Keratinocyte (primary cell): ENCODE measurements around the gene METTL21A. TPM values are rescaled to one million over a fixed set of nuclear protein-coding genes. Genes with fewer than 3 reads are reported as not detected.

Experiments used
- DNase-seq: peaks from one replicate; pipeline ENCODE4 v3.0.0-alpha.2; 2011; ENCODE audit warnings: low read depth, missing footprints, low spot score
- FAIRE-seq: peaks from 2 replicates; lab custom pipeline; 2011; peaks lifted over from hg19 to GRCh38; lab: Jason Lieb, UNC
- H2AFZ ChIP-seq: 2 replicates; pipeline ENCODE4 v1.6.0; 2012; ENCODE audit warnings: low read length, control low read depth, inconsistent platforms; ENCODE audit not compliant: control insufficient read depth
- H3K27ac ChIP-seq: 2 replicates; pipeline ENCODE4 v1.5.1; 2011; ENCODE audit warnings: low read length; ENCODE audit not compliant: control insufficient read depth, insufficient read depth
- H3K27me3 ChIP-seq: 3 replicates; pipeline ENCODE4 v1.6.0; 2011; ENCODE audit warnings: low read length; ENCODE audit not compliant: control insufficient read depth, insufficient read depth; ENCODE audit errors: extremely low read depth
- H3K36me3 ChIP-seq, 2 experiments: 2 replicates in 1 of 2; 3 replicates in 1 of 2; pipeline ENCODE4 v1.5.1; 2011; ENCODE audit warnings: low read length in 2 of 2, mild to moderate bottlenecking in 1 of 2; ENCODE audit not compliant: control insufficient read depth in 2 of 2, insufficient read depth in 2 of 2; ENCODE audit errors: extremely low read depth in 1 of 2
- H3K4me1 ChIP-seq: 3 replicates; pipeline ENCODE4 v1.5.1; 2011; ENCODE audit warnings: low read length; ENCODE audit not compliant: control insufficient read depth, insufficient read depth; ENCODE audit errors: extremely low read depth
- H3K4me2 ChIP-seq: 3 replicates; pipeline ENCODE4 v1.6.0; 2011; ENCODE audit warnings: low read depth, low read length; ENCODE audit not compliant: control insufficient read depth, insufficient read depth; ENCODE audit errors: extremely low read depth
- H3K4me3 ChIP-seq, 3 experiments: fragments of 200-600 bp in 1 of 3; sonication (generic) in 1 of 3; 2 replicates in 2 of 3; 3 replicates in 1 of 3; pipeline ENCODE4 v1.5.1; 2011 to 2016; ENCODE audit warnings: low read length in 3 of 3, mild to moderate bottlenecking in 3 of 3, control low read depth in 2 of 3, inconsistent platforms in 1 of 3, low read depth in 1 of 3, mixed read lengths in 1 of 3, mixed run types in 1 of 3, moderate library complexity in 1 of 3; ENCODE audit not compliant: control insufficient read depth in 2 of 3, insufficient read depth in 2 of 3; ENCODE audit errors: extremely low read depth in 1 of 3
- H3K79me2 ChIP-seq: 2 replicates; pipeline ENCODE4 v1.6.0; 2012; ENCODE audit warnings: low read length; ENCODE audit not compliant: control insufficient read depth, insufficient read depth
- H3K9ac ChIP-seq: 3 replicates; pipeline ENCODE4 v1.6.0; 2011; ENCODE audit warnings: low read length; ENCODE audit not compliant: control insufficient read depth, insufficient read depth; ENCODE audit errors: extremely low read depth
- H3K9me1 ChIP-seq: 3 replicates; pipeline ENCODE4 v1.6.0; 2011; ENCODE audit warnings: low read length; ENCODE audit not compliant: control insufficient read depth, insufficient read depth; ENCODE audit errors: extremely low read depth
- H3K9me3 ChIP-seq: 2 replicates; pipeline ENCODE4 v1.5.1; 2012; ENCODE audit warnings: low read depth, low read length; ENCODE audit not compliant: control insufficient read depth
- H4K20me1 ChIP-seq: 3 replicates; pipeline ENCODE4 v1.6.0; 2011; ENCODE audit warnings: low read length; ENCODE audit not compliant: control insufficient read depth, insufficient read depth; ENCODE audit errors: extremely low read depth
- CTCF ChIP-seq, 3 experiments: IDR thresholded peaks in 1 of 3; conservative IDR thresholded peaks in 1 of 3; optimal IDR thresholded peaks in 1 of 3; 2 replicates in 2 of 3; 3 replicates in 1 of 3; pipeline versions ENCODE3 to v1.5.1; 2011; ENCODE audit warnings: low read length in 3 of 3, mild to moderate bottlenecking in 3 of 3, moderate library complexity in 2 of 3, control low read depth in 1 of 3, inconsistent platforms in 1 of 3; ENCODE audit not compliant: insufficient read depth in 2 of 3; ENCODE audit errors: extremely low read depth in 1 of 3
- EZH2 ChIP-seq: IDR thresholded peaks from one replicate; pipeline ENCODE4 v1.6.1; 2012; ENCODE audit warnings: inconsistent platforms, mild to moderate bottlenecking, low read length, moderate library complexity
- dilution Hi-C: fragments of 300-500 bp; cut with MboI; formaldehyde crosslinking; loops from one replicate; pipeline ENCODE4 v1.7.0; 2020; ENCODE audit warnings: low sequenced_read_pairs; ENCODE audit not compliant: extremely low pct_ligation_motif_present
- polyA plus RNA-seq, 5 experiments: library from polyadenylated mRNA; depleted of rRNA in 3 of 5; stranded (reverse) in 3 of 5; stranded (forward) in 1 of 5; unstranded in 1 of 5; fragments of >200 nt; gene quantifications; 1 replicate in 1 of 5; 2 replicates in 3 of 5; 3 replicates in 1 of 5; pipeline versions ENCODE4 v1.2.1 to v1.2.3, GENCODE V29; 2011 to 2012; ENCODE audit warnings: missing spikeins in 2 of 5, low read depth in 1 of 5, low replicate concordance in 1 of 5

METTL21A gene
- polyA plus RNA-seq, 1 donor (not counting 4 experiments of a cell fraction or from before 2014, with no cell fraction given) = 10.1 TPM

GRCh38 chr2:207630491-207630890, 5.3 kb upstream of the METTL21A start:
- H3K27me3 ChIP-seq = no peaks in the 10 kb centered on the region
- H3K9me1 ChIP-seq = no peaks in the 10 kb centered on the region
- no peak overlapping the region for H2AFZ ChIP-seq
- TF ChIP-seq EZH2 (no peak), CTCF (optimal IDR thresholded peaks at IDR 0.05 in 1 of 3, IDR thresholded peaks at IDR 0.05 in 1 of 3, conservative IDR thresholded peaks at IDR 0.05 in 1 of 3; ENCODE audit: extremely low read depth in 1 of 3, insufficient read depth in 2 of 3, low read length in 3 of 3) (no peak)
- H3K4me2 ChIP-seq = no peak overlapping the region
- H4K20me1 ChIP-seq = no peaks in the 10 kb centered on the region
- dilution Hi-C loops = no loop called here
- H3K9ac ChIP-seq = no peak overlapping the region
- H3K36me3 ChIP-seq = no peaks in the 10 kb centered on the region
- no peak for DNase-seq
- no peaks in the 10 kb centered on the region for H3K9me3 ChIP-seq
- H3K79me2 ChIP-seq = no peaks in the 10 kb centered on the region
- H3K27ac ChIP-seq = no peak overlapping the region
- no peak overlapping the region for H3K4me3 ChIP-seq
- no peak for FAIRE-seq
- peaks cover 21% of the 10 kb centered on the region for H3K4me1 ChIP-seq

GRCh38 chr2:207629553-207629952, 4.4 kb upstream of the METTL21A start:
- dilution Hi-C loops = no loop called here
- Histone ChIP-seq H3K4me3 (no peak overlapping the region), H3K4me2 (no peak overlapping the region), H3K9me1 (no peaks in the 10 kb centered on the region), H3K27me3 (no peaks in the 10 kb centered on the region), H3K9me3 (no peaks in the 10 kb centered on the region), H3K27ac (no peak overlapping the region), H3K4me1 (peaks cover 15% of the 10 kb centered on the region), H3K79me2 (no peaks in the 10 kb centered on the region), H4K20me1 (no peaks in the 10 kb centered on the region), H3K36me3 (no peaks in the 10 kb centered on the region), H3K9ac (no peak overlapping the region), H2AFZ (no peak overlapping the region)
- no peak for TF ChIP-seq EZH2
- no peak for TF ChIP-seq CTCF (optimal IDR thresholded peaks at IDR 0.05 in 1 of 3, IDR thresholded peaks at IDR 0.05 in 1 of 3, conservative IDR thresholded peaks at IDR 0.05 in 1 of 3; ENCODE audit: extremely low read depth in 1 of 3, insufficient read depth in 2 of 3, low read length in 3 of 3)
- no peak for DNase-seq
- no peak for FAIRE-seq
